HG02943 (cell line): ENCODE data around the gene FOXS1.
"Not testable (repeated sequence)": the region's sequence is repeated elsewhere in the genome, so short reads cannot be mapped to it uniquely, and the experiment has no call there.

Source experiments
- ATAC-seq: cut with Tn5 transposase; IDR thresholded peaks from one replicate; pipeline ENCODE4 v1.9.1; 2021; ENCODE audit warnings: mild to moderate bottlenecking, low read depth, moderate library complexity; ENCODE audit not compliant: unreplicated experiment

FOXS1 gene

DNA sequence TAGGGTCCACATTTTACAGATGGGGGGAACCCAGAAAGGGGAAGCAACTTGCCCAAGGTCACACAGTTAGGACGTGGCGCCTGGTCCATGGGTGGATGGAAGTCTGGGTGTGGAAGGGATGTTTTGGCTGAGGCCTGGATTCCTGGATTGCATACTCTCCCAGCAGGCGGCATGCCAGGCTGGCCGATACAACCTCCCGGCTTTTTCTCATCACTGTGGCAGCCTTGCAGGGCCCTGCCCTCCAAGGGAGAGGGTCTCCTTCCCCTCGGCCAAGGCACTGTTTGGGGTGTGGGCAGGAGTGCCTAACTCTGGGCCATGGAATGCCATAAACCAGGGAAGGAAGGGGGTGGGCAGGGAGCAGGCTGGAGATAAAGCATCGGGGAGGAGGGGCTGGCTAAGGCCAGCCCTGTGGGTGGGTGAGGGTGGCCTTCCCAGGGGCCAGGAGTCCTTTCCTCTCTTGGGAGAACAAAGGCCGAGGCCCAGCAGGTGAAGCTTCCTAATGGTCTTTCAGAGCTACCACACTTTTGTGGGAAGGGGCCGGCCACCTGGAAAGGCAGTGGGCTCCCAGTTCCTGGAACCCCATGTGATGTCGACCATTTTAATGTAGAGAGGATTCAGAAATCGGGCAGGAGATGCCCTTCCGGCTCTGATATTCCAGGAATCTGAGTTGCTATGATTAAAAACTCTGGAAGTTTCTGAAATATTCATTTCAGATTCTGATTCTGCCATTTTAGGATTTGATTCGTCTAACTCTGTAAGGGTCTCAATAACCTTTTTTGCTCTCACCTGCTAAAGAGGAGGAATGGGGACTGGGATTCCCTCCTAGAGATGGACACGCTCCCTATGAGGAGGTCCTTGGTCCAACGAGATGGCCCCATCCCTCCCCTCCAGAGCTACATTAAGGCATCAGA is 4.2 kb downstream of the FOXS1 start:
- ATAC-seq = no peak

DNA sequence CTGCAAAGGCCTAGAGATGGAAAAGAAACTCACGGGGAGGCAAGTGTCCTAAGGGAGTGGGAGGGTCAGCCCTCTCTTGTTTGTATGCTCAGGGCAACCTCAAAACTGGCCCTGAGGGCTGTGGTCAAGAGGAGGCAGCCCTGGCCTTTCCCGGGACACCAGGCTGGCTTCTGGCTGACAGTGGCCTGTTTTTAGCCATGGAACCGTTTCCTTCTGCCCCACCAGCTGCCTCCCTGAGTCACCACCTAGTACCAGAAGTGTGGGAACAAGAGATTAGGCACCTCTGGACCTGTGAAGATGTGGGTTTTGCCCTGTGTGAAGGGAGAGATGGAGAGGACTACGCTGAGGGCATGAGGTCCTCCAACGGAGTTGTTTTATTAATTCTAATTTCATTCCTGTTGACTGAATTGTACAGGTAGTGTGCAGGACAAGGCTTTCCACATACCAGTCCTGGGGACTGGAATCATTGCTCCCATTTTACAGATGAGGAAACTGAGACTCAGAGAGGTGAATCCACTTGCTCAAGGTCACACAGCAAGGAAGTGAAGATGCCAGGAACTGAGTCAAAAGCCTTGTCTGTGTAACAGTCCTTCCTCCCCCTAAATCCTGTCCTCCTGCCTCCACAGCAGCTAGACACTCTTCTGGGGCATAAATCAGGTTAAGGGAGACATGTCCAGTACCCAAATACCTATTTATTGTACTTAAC is 5.5 kb downstream of the FOXS1 start:
- no peak for ATAC-seq

DNA sequence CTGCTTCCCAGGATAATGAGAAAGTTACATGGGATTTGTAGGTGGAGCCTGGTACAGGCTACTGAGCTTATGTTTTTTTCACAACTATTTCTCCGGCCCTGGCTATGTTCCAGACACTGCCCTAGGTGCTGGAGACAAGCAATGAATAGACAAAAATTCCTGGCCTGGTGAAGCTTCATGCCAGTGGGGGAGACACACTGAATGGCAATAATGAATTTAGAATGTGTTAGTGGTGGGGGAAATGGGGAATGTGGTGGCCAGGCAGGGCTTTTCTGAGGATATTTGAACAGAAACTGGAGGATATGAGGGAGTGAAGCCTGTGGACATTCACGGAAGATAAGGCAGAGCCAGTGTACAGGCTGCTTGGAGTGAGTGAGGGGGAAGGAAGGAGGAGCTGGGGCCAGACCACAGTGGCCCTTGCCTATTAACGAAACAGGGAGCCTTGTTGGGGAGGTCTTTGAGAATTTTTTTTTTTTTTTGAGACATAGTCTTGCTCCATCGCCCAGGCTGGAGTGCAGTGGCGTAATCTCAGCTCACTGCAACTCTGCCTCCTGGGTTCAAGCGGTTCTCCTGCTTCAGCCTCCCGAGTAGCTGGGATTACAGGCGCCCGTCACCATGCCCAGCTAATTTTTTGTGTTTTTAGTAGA is 6.6 kb downstream of the FOXS1 start:
- ATAC-seq = no peak

DNA sequence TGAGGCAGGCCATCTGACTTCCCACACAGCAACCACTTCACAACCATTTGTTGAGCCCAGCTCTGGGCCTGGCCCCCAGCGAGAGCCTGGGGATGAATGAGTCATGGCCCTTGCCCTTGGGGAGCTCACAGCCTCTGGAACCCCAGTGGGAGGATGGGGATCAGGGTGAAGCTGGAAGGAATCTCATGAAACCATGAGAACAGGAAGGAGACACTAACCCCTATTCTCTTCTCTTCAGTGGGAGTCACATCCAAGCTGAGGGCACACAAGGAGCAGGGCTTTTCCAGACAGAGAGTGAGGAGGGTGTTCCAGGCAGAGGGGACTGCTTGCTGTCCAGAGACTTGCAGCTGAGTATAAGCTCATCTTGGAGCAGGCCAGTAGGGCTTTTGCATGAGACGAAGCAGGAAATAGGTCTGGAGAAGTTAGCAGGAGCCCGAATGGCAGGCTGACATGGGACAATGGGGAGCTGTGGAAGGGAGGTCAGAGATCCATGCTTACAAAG is 7.5 kb downstream of the FOXS1 start:
- no peak for ATAC-seq

GRCh38 chr20:31836853-31837608 is 8.4 kb downstream of the FOXS1 start:
- no peak for ATAC-seq

- ATAC-seq = no peak
Observed at GRCh38 chr20:31835977-31836852, 9.2 kb downstream of the FOXS1 start.

DNA sequence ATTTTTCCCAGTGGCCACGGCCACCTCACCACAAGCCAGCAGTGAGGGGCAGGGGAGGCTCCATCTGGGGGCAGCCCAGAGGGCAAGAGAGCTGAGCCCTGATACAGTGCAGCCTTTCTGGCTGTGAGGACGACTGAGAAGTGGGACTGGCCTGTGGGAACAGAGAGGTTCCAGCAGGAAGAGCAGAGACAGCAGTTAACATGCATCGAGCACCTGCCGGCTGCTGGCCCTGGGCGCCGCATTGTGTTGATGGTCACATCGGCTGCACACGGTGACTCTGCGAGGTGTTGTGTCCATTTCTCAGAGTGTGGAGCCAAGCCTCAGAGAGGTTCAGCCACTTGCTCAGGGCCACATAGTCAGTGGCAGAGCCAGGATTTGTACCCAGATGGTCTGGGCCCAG is 9.8 kb downstream of the FOXS1 start:
- no peak for ATAC-seq

DNA sequence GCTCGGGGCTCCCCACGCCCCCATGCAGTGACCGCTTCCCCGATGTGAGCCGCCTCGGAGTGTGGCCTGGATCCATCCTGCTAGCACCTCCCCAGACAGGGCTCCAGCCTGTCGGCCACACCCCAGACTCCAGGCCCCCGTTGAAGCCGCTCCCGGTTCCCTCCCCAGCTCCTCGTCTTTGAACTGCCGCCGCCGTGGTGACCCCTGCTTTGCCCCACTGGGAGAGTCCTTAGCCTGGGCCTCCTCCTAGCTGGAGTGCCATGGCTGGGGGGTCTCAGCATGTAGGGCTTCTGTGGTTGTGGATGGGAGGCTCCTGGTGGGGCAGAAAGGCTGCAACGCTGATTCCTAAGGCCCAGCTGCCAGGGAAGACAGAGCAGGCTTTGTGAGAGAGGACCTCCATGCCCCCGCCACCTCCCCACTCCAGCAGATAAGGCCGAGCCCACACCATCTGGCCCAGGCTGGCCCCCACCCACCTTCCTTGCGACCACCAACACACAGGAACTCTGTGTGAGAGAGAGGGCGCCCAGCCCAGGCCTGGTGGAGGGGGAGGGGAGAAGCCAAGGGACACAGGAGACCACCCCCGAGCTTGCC is 11.4 kb downstream of the FOXS1 start:
- ATAC-seq = no peak

- ATAC-seq = no peak
Observed at GRCh38 chr20:31833130-31833930, 12.1 kb downstream of the FOXS1 start.

DNA sequence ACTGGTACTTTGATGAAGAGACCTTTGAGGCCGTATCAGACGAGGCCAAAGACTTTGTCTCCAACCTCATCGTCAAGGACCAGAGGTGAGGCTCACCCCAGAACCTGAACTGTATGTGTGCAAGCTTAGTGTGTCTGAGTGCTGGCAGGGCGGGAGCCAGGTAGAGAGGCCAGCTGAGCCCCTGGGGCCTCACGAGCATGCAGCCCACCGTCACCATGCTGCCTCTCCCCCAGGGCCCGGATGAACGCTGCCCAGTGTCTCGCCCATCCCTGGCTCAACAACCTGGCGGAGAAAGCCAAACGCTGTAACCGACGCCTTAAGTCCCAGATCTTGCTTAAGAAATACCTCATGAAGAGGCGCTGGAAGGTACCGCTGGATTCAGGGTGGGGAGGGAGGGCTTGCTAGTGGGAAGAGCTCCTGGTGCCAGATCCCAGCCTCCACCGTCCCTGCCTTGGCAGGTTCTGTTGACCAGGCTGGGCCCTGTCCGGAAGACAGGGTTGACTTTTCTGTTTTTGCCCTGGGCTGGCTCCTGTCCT is 13.6 kb downstream of the FOXS1 start:
- ATAC-seq = no peak

DNA sequence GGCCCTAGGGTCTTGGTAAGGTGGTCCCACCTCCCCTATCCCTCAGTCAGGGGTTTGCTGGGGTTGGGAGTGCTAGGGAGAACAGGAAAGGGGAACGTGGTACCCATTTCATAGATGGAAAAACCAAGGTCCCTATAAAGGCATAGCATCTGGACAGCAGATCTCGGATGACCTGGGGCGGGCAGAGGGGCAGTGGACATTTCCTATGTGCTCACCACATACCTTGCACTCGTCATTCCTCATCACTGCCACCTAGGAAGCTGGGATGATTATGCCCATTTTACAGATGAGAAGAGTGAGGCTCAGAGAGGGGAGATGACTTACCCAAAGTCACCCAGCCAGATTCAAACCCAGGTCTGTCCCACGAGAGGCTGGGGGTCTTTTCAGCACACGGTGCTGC is 14.2 kb downstream of the FOXS1 start:
- no peak for ATAC-seq

GRCh38 chr20:31830406-31830981 is 14.9 kb downstream of the FOXS1 start:
- ATAC-seq = no peak

GRCh38 chr20:31829731-31830130 is 15.7 kb downstream of the FOXS1 start:
- no peak for ATAC-seq

DNA sequence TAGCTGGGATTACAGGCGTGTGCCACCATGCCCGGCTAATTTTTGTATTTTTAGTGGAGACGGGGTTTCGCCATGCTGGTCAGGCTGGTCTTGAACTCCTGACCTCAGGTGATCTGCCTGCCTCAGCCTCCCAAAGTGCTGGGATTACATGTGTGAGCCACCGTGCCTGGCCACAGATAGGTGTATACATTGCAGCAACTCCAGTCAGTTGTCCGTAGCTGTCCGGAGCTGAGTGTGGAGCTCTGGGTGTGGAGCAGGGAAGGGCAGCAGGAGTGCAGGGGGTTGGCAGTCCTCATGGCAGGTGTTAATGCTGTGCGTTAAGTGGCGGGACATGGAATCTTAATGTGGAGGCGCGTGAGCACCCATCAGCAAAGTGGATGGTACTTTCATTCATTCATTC is 17.4 kb downstream of the FOXS1 start:
- ATAC-seq = not testable (repeated sequence)

GRCh38 chr20:31827059-31827458 is 18.3 kb downstream of the FOXS1 start:
- ATAC-seq = no peak

DNA sequence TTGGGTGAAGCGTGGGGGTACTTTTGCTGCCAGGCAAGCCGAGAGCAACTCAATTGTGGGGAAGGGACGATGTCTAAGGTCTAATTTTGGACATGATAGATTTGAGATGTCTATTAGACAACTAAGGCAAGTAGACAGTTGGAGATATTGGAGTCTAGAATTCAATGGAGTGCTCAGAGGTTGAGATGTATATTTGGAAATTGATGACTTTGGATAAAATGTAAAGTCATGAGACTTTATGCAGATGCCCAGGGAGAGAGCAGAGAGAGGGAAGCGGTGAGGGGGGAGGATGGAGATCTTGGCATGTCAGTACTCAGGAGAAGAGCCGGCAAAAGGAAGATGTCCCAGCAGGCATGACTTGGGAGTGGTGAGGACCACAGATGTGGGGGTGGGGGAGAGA is 19.3 kb downstream of the FOXS1 start:
- no peak for ATAC-seq

DNA sequence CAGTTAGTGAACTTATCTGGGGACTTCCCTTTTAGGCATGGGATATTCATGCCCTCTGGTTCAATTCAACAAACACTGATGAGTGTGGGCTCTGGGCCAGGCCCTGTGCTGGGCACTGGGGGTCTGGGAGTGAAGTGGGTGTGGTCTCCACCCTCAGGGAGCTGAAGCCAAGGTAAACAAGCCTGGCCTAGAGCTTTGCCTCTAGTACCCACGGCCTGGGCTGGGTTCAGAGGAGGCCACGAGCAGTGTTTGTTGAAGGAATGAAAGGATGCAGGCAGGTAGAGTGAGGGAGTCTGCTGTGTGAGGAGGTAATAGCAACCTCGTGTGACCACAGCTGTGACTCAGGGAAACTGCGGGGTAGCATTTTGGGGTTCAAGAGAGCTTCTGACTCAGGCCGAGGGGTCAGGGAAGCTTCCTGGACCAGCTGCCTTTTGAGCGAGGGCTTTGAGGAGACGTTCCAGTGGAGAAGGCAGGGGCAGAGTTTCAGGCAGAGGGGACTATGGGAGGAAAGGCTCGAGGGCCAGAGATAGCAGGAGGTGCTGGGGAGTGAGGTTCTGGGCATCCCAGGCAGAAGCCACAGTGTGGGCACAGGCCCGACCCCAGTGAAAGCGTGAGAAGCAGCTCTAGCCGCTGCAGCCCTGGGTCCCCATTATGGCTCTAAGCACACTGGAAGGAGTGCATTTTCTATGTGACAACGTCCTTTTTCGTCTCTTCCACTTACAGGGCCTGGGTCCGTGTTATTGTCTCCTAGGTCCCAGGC is 20.7 kb downstream of the FOXS1 start:
- ATAC-seq = no peak
